MM.1S (cell line): ENCODE measurements around the gene BSN.

ENCODE experiments used
- EZH2 ChIP-seq: fragments of 300-600 bp; sonication (generic); optimal IDR thresholded peaks from 2 replicates; pipeline ENCODE3; 2017; ENCODE audit warnings: low read depth, mild to moderate bottlenecking, antibody characterized with exemption, low read length, mixed read lengths
- TF ChIP-seq, protein P1 (sequence below): fragments of 300-600 bp; sonication (generic); IDR thresholded peaks from 2 replicates; pipeline ENCODE4 v1.5.1; 2016; ENCODE audit warnings: antibody characterized with exemption, low read length, mixed read lengths

DNA sequence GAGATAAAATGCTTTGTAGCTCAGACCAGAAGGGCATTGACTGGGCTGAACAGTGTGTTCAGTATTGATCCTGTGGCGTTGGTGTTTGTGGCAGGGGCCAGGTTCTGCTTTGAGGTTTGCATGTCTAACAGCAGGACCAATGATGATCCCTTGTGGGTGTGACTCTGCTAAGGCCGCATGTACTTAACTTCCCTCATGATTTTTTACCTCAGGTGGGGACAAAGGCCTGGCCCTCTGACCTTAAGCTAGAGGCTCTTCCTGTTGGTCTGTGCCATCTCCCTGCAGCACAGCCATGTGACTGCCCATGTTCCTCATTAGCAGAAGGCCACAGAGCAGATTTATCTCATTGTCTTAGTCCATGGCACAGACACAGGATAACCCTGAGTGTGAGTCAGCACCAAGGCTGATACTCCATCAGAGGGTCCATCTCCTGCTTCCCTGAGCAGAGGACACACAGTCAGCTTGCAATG lies 34.3 kb upstream of the BSN start:
- TF ChIP-seq, protein P1, sequence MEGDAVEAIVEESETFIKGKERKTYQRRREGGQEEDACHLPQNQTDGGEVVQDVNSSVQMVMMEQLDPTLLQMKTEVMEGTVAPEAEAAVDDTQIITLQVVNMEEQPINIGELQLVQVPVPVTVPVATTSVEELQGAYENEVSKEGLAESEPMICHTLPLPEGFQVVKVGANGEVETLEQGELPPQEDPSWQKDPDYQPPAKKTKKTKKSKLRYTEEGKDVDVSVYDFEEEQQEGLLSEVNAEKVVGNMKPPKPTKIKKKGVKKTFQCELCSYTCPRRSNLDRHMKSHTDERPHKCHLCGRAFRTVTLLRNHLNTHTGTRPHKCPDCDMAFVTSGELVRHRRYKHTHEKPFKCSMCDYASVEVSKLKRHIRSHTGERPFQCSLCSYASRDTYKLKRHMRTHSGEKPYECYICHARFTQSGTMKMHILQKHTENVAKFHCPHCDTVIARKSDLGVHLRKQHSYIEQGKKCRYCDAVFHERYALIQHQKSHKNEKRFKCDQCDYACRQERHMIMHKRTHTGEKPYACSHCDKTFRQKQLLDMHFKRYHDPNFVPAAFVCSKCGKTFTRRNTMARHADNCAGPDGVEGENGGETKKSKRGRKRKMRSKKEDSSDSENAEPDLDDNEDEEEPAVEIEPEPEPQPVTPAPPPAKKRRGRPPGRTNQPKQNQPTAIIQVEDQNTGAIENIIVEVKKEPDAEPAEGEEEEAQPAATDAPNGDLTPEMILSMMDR = no peak
- TF ChIP-seq EZH2 = no peak
